Adrenal gland (tissue), 19 donors: Measurements from ENCODE around the gene HSPA8. TPM values are rescaled to one million over a fixed set of nuclear protein-coding genes. Genes with fewer than 3 reads are reported as not detected.
A peak's percentile ranks its signal among the peaks of the same experiment; 100 is the strongest.

Source experiments
- DNase-seq, 7 donors: peaks; one replicate each; pipeline ENCODE4 v3.0.0-alpha.2; 2019 to 2020
- H3K27ac ChIP-seq, 5 donors: fragments of 200-600 bp; sonication (generic) in 4 of 5; 1 replicate in 3 of 5; 2 replicates in 2 of 5; pipeline versions ENCODE4 v1.5.1 to v1.8.0; 2016 to 2020; ENCODE audit warnings: mild to moderate bottlenecking in 1 of 5
- H3K27me3 ChIP-seq: fragments of 200-600 bp; 2 replicates; pipeline ENCODE4 v1.8.0; 2021
- H3K36me3 ChIP-seq, 2 donors: fragments of 200-600 bp; replicated peaks in 1 of 2; 1 replicate in 1 of 2; 2 replicates in 1 of 2; pipeline versions ENCODE4 v1.5.1 to v1.8.0; 2018 to 2022
- H3K4me1 ChIP-seq, 2 donors: fragments of 200-600 bp; replicated peaks in 1 of 2; 1 replicate in 1 of 2; 2 replicates in 1 of 2; pipeline versions ENCODE4 v1.5.1 to v1.8.0; 2018 to 2021
- H3K4me3 ChIP-seq, 4 donors: fragments of 200-600 bp; sonication (generic) in 3 of 4; one replicate each; pipeline ENCODE4 v1.5.1; 2016 to 2018
- H3K9me3 ChIP-seq, 3 donors: fragments of 200-600 bp; sonication (generic) in 1 of 3; replicated peaks in 1 of 3; 1 replicate in 2 of 3; 2 replicates in 1 of 3; pipeline versions ENCODE4 v1.5.1 to v1.8.0; 2016 to 2021
- CTCF ChIP-seq, 6 experiments: fragments of 450-650 bp in 4 of 6; fragments of 200-600 bp in 2 of 6; sonication (generic) in 1 of 6; IDR thresholded peaks; 1 replicate in 5 of 6; 2 replicates in 1 of 6; pipeline versions ENCODE4 v1.5.1 to v1.8.0; 2016 to 2021; ENCODE audit warnings: antibody characterized with exemption in 6 of 6, mild to moderate bottlenecking in 2 of 6, moderate library complexity in 1 of 6
- POLR2A ChIP-seq, 2 donors: fragments of 450-650 bp; IDR thresholded peaks; one replicate each; pipeline ENCODE4 v1.6.1; 2017; ENCODE audit warnings: antibody characterized with exemption in 2 of 2, mild to moderate bottlenecking in 2 of 2, moderate library complexity in 1 of 2
- WGBS, 4 donors: extraction: QIAGEN DNeasy Blood & Tissue Kit in 2 of 4; methylation state at CpG; one replicate each; pipeline versions ENCODE4 v1.1.5 to v1.1.7; 2013 to 2017; 5-methylcytosine and 5-hydroxymethylcytosine counted together
- intact Hi-C, 2 donors: fragments of 100-400 bp; cut with DNase I; formaldehyde crosslinking; loops; one replicate each; pipeline versions ENCODE4 v1.14.1 to v1.15.0; 2022 to 2023
- long read RNA-seq, 10 donors: library from polyadenylated mRNA in 3 of 10; unstranded in 2 of 10; stranded (forward) in 1 of 10; transcript quantifications; one replicate each; pipeline ENCODE4 v2.0.0 and lab custom pipeline, GENCODE V29; 2021 to 2026
- polyA plus RNA-seq, 3 donors: library from polyadenylated mRNA; stranded (reverse); fragments of 200-250 nt in 2 of 3; fragments of 350-450 nt in 1 of 3; fragmentation: Illumina TruSeq in 1 of 3; extraction: RNeasy Lipid Tissue Mini Kit (QIAGEN cat#74804) in 1 of 3; gene quantifications; one replicate each; pipeline ENCODE4 v1.2.3, GENCODE V29; 2013 to 2014
- total RNA-seq, 9 donors: library from RNA; depleted of rRNA in 4 of 9; stranded (reverse); fragments of >200 nt in 4 of 9; fragments of 120-200 nt in 1 of 9; fragmentation: NEBNext Ultra II Directional in 1 of 9; extraction: Animal tissue kit (Norgen Biotek cat#: 25700) in 1 of 9; gene quantifications; one replicate each; pipeline versions ENCODE4 v1.1.0 to v1.2.4, GENCODE V29; 2013 to 2023
- donor health status: healthy with polysubstance abuse.
- donor health status: Bipolar disorder and iron deficiency.
- donor health status: DM: yes; HTN: yes; CAD: no.
- donor health status: DM: no; HTN: no; CAD: no.
- donor health status: DM: no; HTN: no; CAD: no.
- donor health status: DM: yes; HTN: yes; CAD: no.

Gene HSPA8
- total RNA-seq, result 1,000 to 10,000 TPM in 2 of 9 donors, 100 to 1,000 TPM in 7; 464 to 2,633 (median 827) TPM
- 1,000 to 10,000 TPM in 1 of 3 donors, 100 to 1,000 TPM in 1, 10 to 100 TPM in 1; 81.6 to 4,262 (median 125) TPM for polyA plus RNA-seq
- long read RNA-seq, donor 1, transcript HSPA8-203 (4 exons, 963 nt), result minor isoform, 95 of 2,018 reads
- long read RNA-seq, donor 1, transcript HSPA8-211 (5 exons, 1,509 nt), result minor isoform, 267 of 2,018 reads
- long read RNA-seq, donor 1, transcript HSPA8-224 (9 exons, 2,463 nt), result major isoform, 640 of 2,018 reads
- long read RNA-seq, donor 1, transcript HSPA8-222 (6 exons, 1,884 nt), result minor isoform, 113 of 2,018 reads
- long read RNA-seq, donor 1, partial matches to known transcripts, result 704 of 2,018 reads
- long read RNA-seq, donor 1, other reads (novel, unspliced or antisense), result 28 of 2,018 reads
- long read RNA-seq, donor 2, transcript HSPA8-211 (5 exons, 1,509 nt), result minor isoform, 99 of 1,114 reads
- long read RNA-seq, donor 2, transcript HSPA8-203 (4 exons, 963 nt), result minor isoform, 60 of 1,114 reads
- long read RNA-seq, donor 2, transcript HSPA8-222 (6 exons, 1,884 nt), result minor isoform, 84 of 1,114 reads
- long read RNA-seq, donor 2, transcript HSPA8-224 (9 exons, 2,463 nt), result major isoform, 214 of 1,114 reads
- long read RNA-seq, donor 2, partial matches to known transcripts, result 551 of 1,114 reads
- long read RNA-seq, donor 2, other reads (novel, unspliced or antisense), result 18 of 1,114 reads
- long read RNA-seq, donor 3, transcript HSPA8-203 (4 exons, 963 nt), result minor isoform, 54 of 1,180 reads
- long read RNA-seq, donor 3, transcript HSPA8-202 (8 exons, 2,004 nt), result minor isoform, 46 of 1,180 reads
- long read RNA-seq, donor 3, transcript HSPA8-224 (9 exons, 2,463 nt), result major isoform, 432 of 1,180 reads
- long read RNA-seq, donor 3, transcript HSPA8-211 (5 exons, 1,509 nt), result minor isoform, 139 of 1,180 reads
- long read RNA-seq, donor 3, partial matches to known transcripts, result 381 of 1,180 reads
- long read RNA-seq, donor 3, other reads (novel, unspliced or antisense), result 13 of 1,180 reads
- long read RNA-seq, donor 4, transcript HSPA8-211 (5 exons, 1,509 nt), result minor isoform, 6 of 939 reads
- long read RNA-seq, donor 4, transcript HSPA8-201 (8 exons, 2,186 nt), result minor isoform, 10 of 939 reads
- long read RNA-seq, donor 4, transcript HSPA8-224 (9 exons, 2,463 nt), result major isoform, 888 of 939 reads
- long read RNA-seq, donor 4, partial matches to known transcripts, result 12 of 939 reads
- long read RNA-seq, donor 4, other reads (novel, unspliced or antisense), result 17 of 939 reads
- long read RNA-seq, donor 5, transcript HSPA8-224 (9 exons, 2,463 nt), result major isoform, 1,636 of 1,722 reads
- long read RNA-seq, donor 5, transcript HSPA8-201 (8 exons, 2,186 nt), result minor isoform, 6 of 1,722 reads
- long read RNA-seq, donor 5, transcript HSPA8-203 (4 exons, 963 nt), result minor isoform, 5 of 1,722 reads
- long read RNA-seq, donor 5, transcript HSPA8-222 (6 exons, 1,884 nt), result minor isoform, 8 of 1,722 reads
- long read RNA-seq, donor 5, partial matches to known transcripts, result 22 of 1,722 reads
- long read RNA-seq, donor 5, other reads (novel, unspliced or antisense), result 43 of 1,722 reads
- long read RNA-seq, donor 6, transcript HSPA8-208 (3 exons, 740 nt), result minor isoform, 6 of 640 reads
- long read RNA-seq, donor 6, transcript HSPA8-224 (9 exons, 2,463 nt), result major isoform, 596 of 640 reads
- long read RNA-seq, donor 6, transcript HSPA8-201 (8 exons, 2,186 nt), result minor isoform, 6 of 640 reads
- long read RNA-seq, donor 6, partial matches to known transcripts, result 14 of 640 reads
- long read RNA-seq, donor 6, other reads (novel, unspliced or antisense), result 10 of 640 reads
- long read RNA-seq, donor 7, transcript HSPA8-203 (4 exons, 963 nt), result minor isoform, 55 of 779 reads
- long read RNA-seq, donor 7, transcript HSPA8-211 (5 exons, 1,509 nt), result major isoform, 149 of 779 reads
- long read RNA-seq, donor 7, transcript HSPA8-224 (9 exons, 2,463 nt), result minor isoform, 132 of 779 reads
- long read RNA-seq, donor 7, transcript HSPA8-208 (3 exons, 740 nt), result minor isoform, 38 of 779 reads
- long read RNA-seq, donor 7, partial matches to known transcripts, result 335 of 779 reads
- long read RNA-seq, donor 7, other reads (novel, unspliced or antisense), result 0 of 779 reads
- long read RNA-seq, donor 8, transcript HSPA8-224 (9 exons, 2,463 nt), result major isoform, 616 of 1,749 reads
- long read RNA-seq, donor 8, transcript HSPA8-203 (4 exons, 963 nt), result minor isoform, 72 of 1,749 reads
- long read RNA-seq, donor 8, transcript HSPA8-211 (5 exons, 1,509 nt), result minor isoform, 191 of 1,749 reads
- long read RNA-seq, donor 8, transcript HSPA8-222 (6 exons, 1,884 nt), result minor isoform, 96 of 1,749 reads
- long read RNA-seq, donor 8, partial matches to known transcripts, result 624 of 1,749 reads
- long read RNA-seq, donor 8, other reads (novel, unspliced or antisense), result 17 of 1,749 reads
- long read RNA-seq, donor 9, transcript HSPA8-203 (4 exons, 963 nt), result minor isoform, 35 of 1,076 reads
- long read RNA-seq, donor 9, transcript HSPA8-211 (5 exons, 1,509 nt), result minor isoform, 132 of 1,076 reads
- long read RNA-seq, donor 9, transcript HSPA8-222 (6 exons, 1,884 nt), result minor isoform, 47 of 1,076 reads
- long read RNA-seq, donor 9, transcript HSPA8-224 (9 exons, 2,463 nt), result major isoform, 345 of 1,076 reads
- long read RNA-seq, donor 9, partial matches to known transcripts, result 416 of 1,076 reads
- long read RNA-seq, donor 9, other reads (novel, unspliced or antisense), result 6 of 1,076 reads
- long read RNA-seq, donor 10, transcript HSPA8-203 (4 exons, 963 nt), result minor isoform, 27 of 423 reads
- long read RNA-seq, donor 10, transcript HSPA8-224 (9 exons, 2,463 nt), result major isoform, 93 of 423 reads
- long read RNA-seq, donor 10, transcript HSPA8-222 (6 exons, 1,884 nt), result minor isoform, 27 of 423 reads
- long read RNA-seq, donor 10, transcript HSPA8-211 (5 exons, 1,509 nt), result minor isoform, 51 of 423 reads
- long read RNA-seq, donor 10, partial matches to known transcripts, result 186 of 423 reads
- long read RNA-seq, donor 10, other reads (novel, unspliced or antisense), result 0 of 423 reads

GRCh38 chr11:123061403-123062157, at the start of gene HSPA8:
HSPA8 (minus strand) TSS chr11:123062136; CDS start chr11:123061324, 812 bp downstream.
- H3K4me1 ChIP-seq, result peaks cover 17 to 73% of the 10 kb centered on the region in 2 donors
- DNase-seq, result peak; percentile 71 to 92 (median 78)

DNA sequence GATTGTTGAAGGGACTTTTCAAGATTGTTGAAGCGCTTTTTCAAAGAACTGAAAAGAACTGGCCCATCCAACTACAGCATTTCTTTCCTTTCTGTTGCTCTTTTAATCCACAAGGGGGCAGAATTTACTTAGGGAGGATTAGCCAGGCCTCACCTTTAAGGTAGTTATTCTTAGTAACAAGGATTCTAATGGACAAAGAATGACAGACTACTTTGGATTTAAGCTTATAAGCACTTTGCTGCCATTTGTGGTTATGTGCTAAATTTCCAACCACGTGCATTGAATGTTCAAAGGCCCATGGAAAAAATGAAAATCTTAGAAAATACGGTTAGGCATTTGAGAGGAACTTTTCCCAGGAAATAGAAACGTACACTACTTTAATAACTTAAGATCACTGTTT, 49.5 kb upstream of the HSPA8 start:
- no peak overlapping the region for H3K4me3 ChIP-seq
- no peaks in the 10 kb centered on the region for H3K9me3 ChIP-seq
- H3K36me3 ChIP-seq, result no peaks in the 10 kb centered on the region
- H3K27ac ChIP-seq, result no peak overlapping the region
- intact Hi-C loops, result loop anchor here in 1 of 2 donors (5.0 kb wide), 1 partner anchor 136 kb away; no protein-coding TSS in a partner anchor
- WGBS, 4 donors, result 58 to 67% (median 63%) methylated on average over 4 of the region's 4 CpGs
- no peak for DNase-seq
- peak; percentile 72 to 96 (median 87) for TF ChIP-seq CTCF (IDR thresholded peaks at IDR 0.05)
- no peak for TF ChIP-seq POLR2A (IDR thresholded peaks at IDR 0.05)
- H3K27me3 ChIP-seq, result no peaks in the 10 kb centered on the region
- H3K4me1 ChIP-seq, result no peaks in the 10 kb centered on the region

More at GRCh38 chr11:123061403-123062157, at the start of gene HSPA8:
- peak within 1 kb of the TSS; percentile 80 to 93 (median 88) for H3K4me3 ChIP-seq
- TF ChIP-seq CTCF (IDR thresholded peaks at IDR 0.05), result peak in 2 of 6 experiments; percentile 15 to 17
- peak; percentile 97 to 98 for TF ChIP-seq POLR2A (IDR thresholded peaks at IDR 0.05)
- 0% methylated on average over 32 to 45 of the region's 45 CpGs for WGBS, 4 donors
- H3K27ac ChIP-seq, result peak within 1 kb of the TSS; percentile 99 to 100 (median 100)
- no peaks in the 10 kb centered on the region for H3K9me3 ChIP-seq
- H3K36me3 ChIP-seq, result peaks cover 0 to 46% of the 10 kb centered on the region in 2 donors
- intact Hi-C loops, result no loop called here
- H3K27me3 ChIP-seq, result no peaks in the 10 kb centered on the region
